ENCODE data around the gene NFKBIZ.

DNA sequence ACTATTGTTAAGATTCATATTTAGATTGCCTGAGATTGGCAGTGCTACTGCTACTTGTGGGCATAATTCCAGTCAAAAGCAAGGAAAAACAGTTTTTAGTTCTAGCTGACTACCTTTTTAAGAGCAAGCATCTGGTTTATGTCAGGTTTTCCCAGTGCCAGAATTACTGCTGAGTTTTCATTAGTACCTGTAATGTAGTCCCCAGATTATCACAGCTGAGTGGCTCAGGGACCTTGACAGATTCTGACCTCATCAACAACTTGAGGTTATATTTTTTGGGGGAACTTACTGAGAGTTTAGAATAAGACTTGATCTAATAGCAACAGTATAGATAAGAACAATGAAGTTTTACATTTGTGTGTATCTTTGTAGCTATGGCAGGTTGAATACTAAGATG, 39.3 kb upstream of the NFKBIZ start:
- TF ChIP-seq, protein P1, sequence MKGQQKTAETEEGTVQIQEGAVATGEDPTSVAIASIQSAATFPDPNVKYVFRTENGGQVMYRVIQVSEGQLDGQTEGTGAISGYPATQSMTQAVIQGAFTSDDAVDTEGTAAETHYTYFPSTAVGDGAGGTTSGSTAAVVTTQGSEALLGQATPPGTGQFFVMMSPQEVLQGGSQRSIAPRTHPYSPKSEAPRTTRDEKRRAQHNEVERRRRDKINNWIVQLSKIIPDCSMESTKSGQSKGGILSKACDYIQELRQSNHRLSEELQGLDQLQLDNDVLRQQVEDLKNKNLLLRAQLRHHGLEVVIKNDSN (IDR thresholded peaks at IDR 0.05), result no peak
- TF ChIP-seq, protein P2, sequence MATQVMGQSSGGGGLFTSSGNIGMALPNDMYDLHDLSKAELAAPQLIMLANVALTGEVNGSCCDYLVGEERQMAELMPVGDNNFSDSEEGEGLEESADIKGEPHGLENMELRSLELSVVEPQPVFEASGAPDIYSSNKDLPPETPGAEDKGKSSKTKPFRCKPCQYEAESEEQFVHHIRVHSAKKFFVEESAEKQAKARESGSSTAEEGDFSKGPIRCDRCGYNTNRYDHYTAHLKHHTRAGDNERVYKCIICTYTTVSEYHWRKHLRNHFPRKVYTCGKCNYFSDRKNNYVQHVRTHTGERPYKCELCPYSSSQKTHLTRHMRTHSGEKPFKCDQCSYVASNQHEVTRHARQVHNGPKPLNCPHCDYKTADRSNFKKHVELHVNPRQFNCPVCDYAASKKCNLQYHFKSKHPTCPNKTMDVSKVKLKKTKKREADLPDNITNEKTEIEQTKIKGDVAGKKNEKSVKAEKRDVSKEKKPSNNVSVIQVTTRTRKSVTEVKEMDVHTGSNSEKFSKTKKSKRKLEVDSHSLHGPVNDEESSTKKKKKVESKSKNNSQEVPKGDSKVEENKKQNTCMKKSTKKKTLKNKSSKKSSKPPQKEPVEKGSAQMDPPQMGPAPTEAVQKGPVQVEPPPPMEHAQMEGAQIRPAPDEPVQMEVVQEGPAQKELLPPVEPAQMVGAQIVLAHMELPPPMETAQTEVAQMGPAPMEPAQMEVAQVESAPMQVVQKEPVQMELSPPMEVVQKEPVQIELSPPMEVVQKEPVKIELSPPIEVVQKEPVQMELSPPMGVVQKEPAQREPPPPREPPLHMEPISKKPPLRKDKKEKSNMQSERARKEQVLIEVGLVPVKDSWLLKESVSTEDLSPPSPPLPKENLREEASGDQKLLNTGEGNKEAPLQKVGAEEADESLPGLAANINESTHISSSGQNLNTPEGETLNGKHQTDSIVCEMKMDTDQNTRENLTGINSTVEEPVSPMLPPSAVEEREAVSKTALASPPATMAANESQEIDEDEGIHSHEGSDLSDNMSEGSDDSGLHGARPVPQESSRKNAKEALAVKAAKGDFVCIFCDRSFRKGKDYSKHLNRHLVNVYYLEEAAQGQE (IDR thresholded peaks at IDR 0.05; ENCODE audit: low read depth), result no peak
